NCI-H1417 treated with DMSO at 0.1 percent for 48 hours (cell line): ENCODE data around the gene GET4.
A peak's percentile ranks its signal among the peaks of the same experiment; 100 is the strongest.

Source experiments
- DNase-seq: peaks from one replicate; lab custom pipeline; 2025; lab: John Stamatoyannopoulos, UW

The GET4 gene

GRCh38 chr7:876077-876971 lies at the start of gene GET4:
TSS of gene GET4 (plus strand) at chr7:876554. CDS start at chr7:876646, 92 bp downstream.
- peak; percentile 67 for DNase-seq

GRCh38 chr7:828793-829561 lies 47.4 kb upstream of the GET4 start:
- DNase-seq, result no peak

DNA sequence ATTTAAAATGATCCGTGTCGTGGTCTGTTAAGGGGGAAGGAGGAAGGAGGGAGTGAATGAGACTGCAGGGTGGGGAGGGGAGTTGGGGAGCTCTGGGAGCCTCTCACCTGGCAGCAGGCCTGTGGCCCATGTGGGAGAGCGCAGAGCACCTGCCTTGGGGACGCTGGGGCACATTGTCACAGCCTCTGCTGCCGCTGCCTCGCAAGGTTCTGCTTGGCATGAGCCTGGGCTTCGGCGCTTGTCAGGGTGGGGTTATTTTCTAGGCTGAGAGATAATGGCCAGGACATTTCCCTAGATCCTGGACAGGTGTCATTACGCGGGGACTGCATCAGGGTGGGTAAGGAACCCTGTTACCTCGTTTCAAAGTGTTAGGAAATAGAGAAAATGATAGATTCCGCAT lies 46.3 kb upstream of the GET4 start:
- DNase-seq, result no peak

DNA sequence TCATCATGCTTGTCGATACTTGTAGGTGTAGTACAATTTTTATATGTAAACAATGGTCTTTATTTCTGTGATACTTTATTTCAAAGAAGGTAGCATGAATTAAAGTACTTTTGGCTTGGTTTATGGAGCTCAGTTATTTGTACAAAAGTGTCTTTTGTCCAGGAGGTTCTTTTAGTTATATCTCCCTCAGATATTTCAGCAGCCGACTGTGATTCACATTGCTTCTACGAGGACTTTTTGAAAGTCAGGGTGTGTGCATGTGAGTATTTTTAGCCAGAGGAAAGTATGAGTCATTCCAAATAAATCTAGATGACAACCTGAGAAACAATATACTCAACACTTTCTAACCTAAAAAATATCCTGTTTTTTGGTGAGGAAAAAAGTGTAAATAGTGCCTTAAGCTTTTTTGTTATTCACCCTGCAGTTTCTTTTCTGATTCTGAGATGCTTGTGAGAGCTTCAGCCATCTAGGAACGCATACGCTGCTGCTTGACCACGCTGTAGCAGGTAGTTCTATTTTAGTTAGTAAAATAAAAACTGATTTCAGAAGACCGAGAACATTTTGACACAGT lies 44.7 kb upstream of the GET4 start:
- no peak for DNase-seq

GRCh38 chr7:832167-832967 lies 44.0 kb upstream of the GET4 start, which contains the start of gene SUN1:
TSS of gene SUN1 (plus strand) at chr7:832476. CDS start at chr7:832525, 49 bp downstream.
- no peak for DNase-seq

DNA sequence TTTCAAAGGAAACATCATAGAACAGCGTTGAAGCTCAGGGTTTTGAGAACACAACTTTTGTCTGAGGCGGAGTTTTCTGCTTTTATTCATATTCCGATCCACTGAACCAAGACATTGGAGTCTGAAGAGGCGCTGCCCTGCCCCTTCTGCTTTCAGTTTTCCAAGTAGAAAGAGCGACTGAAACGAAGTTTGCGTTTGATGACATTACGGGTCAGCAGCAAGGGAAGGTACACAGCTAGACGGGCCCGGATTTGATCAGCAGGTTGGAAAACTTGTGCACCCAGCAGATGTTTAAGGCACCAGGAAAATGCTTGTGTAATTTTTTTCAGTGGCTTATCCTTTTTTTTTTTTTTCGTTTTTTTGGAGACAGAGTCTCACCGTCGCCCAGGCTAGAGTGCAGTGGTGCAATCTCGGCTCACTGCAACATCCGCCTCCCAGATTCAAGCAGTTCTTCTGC lies 43.4 kb upstream of the GET4 start:
- no peak for DNase-seq

DNA sequence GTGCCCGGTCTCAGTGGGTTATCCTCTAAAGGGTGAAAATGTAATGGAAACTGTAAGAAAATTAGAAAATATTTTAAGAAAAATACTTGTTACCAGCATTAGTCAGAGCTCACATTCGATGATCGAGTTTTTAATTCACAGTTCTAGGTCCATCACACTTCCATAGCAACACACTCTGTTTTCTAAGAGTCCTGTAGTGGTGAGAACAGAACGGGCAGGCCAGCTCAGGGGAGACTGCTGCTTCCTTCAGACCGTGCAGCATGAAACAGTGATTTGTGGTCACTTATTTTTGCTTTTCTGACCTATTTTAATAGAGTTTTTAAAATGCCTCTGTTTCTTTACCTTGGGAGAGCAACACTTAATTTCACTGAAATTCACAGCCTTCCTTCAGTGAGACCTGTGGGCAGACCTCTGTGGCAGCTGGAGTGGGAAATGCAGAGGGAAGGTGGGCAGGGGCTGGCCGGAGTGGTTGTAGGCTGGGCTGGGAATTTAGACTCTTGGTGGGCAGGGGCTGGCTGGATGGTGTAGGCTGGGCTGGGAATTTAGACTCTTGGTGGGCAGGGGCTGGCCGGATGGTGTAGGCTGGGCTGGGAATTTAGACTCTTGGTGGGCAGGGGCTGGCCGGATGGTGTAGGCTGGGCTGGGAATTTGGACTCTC lies 42.6 kb upstream of the GET4 start:
- DNase-seq, result no peak

GRCh38 chr7:834277-834676 lies 42.1 kb upstream of the GET4 start:
- no peak for DNase-seq

DNA sequence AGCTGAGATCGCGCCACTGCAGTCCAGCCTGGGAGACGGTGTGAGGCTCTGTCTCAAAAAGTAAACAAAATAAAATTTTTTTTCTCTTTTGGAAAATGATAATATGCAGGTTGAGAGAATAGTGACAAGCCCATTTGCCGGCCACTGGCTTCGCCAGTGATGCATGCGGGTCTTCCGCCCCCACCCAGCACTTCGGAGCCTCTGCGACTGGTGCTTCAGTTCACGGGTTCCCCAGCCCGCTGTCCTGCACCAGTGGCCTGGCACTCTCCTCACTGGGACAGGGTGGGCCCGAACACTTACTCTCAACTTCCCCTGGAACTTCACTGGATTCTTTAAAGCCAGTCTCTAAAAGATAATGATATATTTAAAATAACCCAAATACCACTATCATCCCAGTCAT lies 41.3 kb upstream of the GET4 start:
- DNase-seq, result no peak

DNA sequence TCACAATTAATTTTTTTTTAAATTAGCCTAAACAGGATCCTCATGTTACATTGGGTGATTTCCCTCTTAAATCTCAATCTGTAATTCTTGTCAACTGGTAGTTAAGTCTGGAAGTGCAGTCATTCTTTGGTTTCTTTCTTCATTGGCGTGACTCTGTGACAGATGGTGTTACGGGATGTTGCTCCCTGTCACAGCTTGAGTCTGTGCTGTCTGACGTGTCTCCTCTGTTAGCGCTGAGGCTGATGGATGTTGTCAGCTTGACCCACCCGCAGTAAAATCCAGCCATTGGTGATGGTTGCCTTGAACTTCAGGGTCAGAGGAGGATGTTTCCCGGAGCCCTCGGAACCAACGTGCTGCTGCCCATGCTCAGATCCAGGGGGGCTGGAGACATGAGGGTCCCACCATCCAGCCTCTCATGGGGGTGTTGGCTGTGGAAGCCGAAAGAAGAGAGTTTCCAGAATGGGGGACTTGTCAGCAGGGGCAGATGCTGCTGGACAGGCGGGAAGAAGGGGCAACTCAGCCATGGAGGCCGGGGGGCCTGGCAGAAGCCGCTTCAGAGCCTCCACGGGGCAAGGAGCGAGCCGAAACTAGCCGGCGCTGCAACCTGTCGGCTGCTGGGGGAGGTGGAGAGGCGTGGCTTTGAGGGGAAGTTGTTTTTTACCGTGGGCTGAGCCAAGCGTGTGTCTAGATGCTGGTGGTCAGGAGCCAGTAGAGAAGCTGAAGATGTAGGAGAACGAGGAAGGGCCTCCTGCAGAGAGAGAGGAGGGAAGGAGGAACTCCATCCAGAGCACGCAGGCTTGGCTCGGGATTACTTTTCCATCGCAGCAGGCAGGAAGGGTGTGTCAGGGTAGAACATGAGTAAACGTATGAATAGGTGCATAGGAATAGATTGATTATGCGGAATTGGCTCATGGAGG lies 40.6 kb upstream of the GET4 start:
- no peak for DNase-seq

DNA sequence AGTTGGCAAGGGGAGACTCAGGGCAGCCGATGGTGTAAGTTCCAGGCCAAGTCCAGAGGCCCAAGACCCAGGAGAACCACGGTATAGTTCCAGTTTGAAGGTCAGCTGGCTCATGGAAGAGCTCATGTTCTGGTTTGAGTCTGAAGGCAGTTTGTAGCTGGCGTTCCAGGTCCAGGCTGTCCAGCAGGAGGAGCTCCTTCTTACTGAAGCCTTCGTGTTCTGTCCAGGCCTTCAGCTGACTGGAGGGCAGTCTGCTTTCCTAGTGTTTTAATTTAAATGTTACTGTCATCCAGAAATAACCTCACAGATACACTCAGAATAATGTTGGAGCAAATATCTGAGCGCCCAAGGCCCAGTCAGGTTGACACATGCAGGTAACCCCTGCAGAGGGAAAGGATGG lies 39.9 kb upstream of the GET4 start:
- no peak for DNase-seq

DNA sequence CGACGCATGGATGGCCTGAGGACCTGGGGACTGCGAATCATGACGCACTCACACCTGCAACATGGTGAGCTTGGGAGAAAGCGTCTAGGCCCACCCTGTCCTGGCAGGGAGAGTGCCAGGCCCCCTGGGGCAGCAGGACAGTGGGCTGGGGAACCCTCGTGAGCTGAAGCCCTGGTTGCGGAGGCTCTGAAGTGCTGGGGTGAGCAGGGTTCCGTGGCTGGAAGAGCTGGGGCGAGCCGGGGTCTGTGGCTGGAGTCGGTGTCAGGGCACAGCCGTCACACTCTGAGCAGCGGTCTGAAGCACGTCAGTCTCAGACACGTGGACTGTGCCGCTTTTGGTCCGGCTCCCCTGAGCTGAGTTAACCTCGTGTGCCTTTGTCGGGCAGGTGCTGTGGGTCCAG lies 39.4 kb upstream of the GET4 start:
- no peak for DNase-seq

DNA sequence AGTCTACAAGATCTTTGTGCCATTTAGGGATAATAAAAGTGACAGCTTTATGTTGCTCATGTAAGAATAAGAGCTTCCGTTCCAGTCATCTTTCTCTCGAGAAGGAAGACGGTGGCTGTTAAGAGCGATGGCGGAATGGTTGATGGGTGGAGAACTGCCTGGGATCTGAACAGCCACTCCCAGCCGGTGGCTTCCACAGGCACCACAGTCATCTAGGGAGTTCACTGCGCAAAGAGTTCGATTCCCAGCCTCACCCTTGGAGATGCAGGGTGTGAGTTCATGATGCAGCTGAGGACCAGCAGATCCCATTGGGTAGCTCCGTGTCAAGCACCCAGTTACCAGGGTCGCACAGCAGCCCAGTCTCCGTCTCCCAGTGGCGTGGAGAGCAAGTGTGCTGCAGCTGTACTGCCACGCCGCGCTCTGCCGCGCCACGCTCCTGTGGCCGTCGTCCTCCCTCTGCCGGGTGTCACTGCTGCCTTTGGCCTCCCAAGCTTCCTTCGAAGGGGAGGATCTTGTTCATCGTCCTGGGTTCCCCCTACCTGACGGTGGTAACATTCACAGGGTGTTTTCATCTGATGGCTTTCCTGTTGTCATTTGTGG lies 36.3 kb upstream of the GET4 start:
- no peak for DNase-seq

- DNase-seq, result no peak
Observed at GRCh38 chr7:841943-842342, 34.4 kb upstream of the GET4 start.

- no peak for DNase-seq
Observed at GRCh38 chr7:842431-843031, 33.8 kb upstream of the GET4 start.

DNA sequence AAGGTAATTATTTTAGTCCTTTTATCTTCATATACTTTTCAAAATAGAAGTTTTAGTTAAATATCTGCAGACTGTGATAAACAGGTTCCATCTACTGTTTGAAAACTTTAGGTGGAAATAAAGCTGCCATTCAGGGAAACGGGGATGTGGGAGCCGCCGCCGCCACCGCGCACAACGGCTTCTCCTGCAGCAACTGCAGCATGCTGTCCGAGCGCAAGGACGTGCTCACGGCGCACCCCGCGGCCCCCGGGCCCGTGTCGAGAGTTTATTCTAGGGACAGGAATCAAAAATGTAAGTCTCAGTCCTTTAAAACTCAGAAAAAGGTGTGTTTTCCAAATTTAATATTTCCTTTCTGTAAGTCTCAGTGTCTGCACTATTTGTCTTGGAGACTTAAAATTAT lies 33.1 kb upstream of the GET4 start:
- no peak for DNase-seq

DNA sequence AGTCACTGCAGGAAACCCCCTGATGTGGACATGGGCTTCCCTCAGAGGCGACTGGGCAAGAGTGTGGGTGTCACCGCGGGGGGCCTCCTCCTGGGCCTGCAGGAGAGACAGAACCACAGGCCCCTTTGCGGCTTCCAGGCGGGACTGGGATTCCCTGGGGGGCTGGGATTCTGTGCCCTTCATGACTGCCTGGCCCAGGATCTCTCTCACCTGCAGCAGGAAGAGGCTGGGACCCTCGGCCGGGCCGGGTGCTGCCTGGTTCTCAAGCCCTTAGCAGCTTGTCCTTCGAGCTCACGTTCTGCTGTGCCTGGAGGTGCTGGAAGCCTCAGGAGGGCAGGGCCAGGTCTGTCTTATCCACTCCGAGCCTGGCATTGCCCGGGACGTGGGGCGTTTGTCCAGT lies 32.3 kb upstream of the GET4 start:
- DNase-seq, result no peak

- DNase-seq, result no peak
Observed at GRCh38 chr7:844514-844913, 31.8 kb upstream of the GET4 start.

- DNase-seq, result no peak
Observed at GRCh38 chr7:845091-845490, 31.3 kb upstream of the GET4 start.
